Ectodermal cell (in vitro differentiated cells): ENCODE results near the gene PABPN1L.
"Not testable (repeated sequence)": the region's sequence is repeated elsewhere in the genome, so short reads cannot be mapped to it uniquely, and the experiment has no call there.

Source experiments
- H3K27ac ChIP-seq: 2 replicates; pipeline ENCODE4 v1.7.0; 2013; ENCODE audit warnings: mild to moderate bottlenecking, low read depth, low read length; ENCODE audit not compliant: insufficient read depth, poor library complexity, severe bottlenecking
- H3K27me3 ChIP-seq: 2 replicates; pipeline ENCODE4 v1.7.0; 2013; ENCODE audit warnings: mild to moderate bottlenecking, low read length; ENCODE audit not compliant: insufficient read depth, control insufficient read depth, poor library complexity, severe bottlenecking
- H3K36me3 ChIP-seq: one replicate; pipeline ENCODE4 v1.7.0; 2013; ENCODE audit warnings: low read length; ENCODE audit not compliant: control insufficient read depth, insufficient read depth
- H3K4me1 ChIP-seq: one replicate; pipeline ENCODE4 v1.7.0; 2013; ENCODE audit warnings: low read length; ENCODE audit not compliant: control insufficient read depth, insufficient read depth
- H3K4me3 ChIP-seq: 2 replicates; pipeline ENCODE4 v1.7.0; 2013; ENCODE audit warnings: low read depth, low read length, control low read depth; ENCODE audit not compliant: insufficient read depth
- H3K9me3 ChIP-seq: 2 replicates; pipeline ENCODE4 v1.7.0; 2013; ENCODE audit warnings: mild to moderate bottlenecking, low read length, moderate library complexity; ENCODE audit not compliant: control insufficient read depth
- WGBS, 2 experiments: methylation state at CpG; one replicate each; pipeline ENCODE4 v1.1.7; 2013; ENCODE audit warnings: missing lambda C conversion rate in 2 of 2; 5-methylcytosine and 5-hydroxymethylcytosine counted together

PABPN1L gene

DNA sequence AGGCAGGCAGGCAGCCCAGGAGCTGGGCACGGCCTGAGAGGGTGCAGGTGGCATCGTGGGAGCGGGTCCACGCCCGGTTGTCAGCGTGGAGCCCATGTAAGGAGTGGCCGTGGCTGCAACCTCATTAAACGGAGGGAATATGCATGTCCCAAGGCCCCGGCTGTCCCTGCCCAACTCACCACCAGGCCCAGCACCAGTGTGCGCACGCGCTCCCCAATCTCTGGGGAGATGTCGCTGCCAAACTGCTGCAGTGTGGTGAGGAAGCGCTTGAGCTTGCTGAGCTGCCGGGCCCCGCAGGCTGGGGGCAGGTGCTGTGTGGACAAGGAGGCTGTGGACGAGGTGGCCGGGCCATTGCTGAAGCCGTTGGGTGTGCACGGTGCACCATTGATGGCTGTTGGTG lies 25.6 kb upstream of the PABPN1L start:
- Histone ChIP-seq H3K27ac (no peak overlapping the region), H3K27me3 (no peaks in the 10 kb centered on the region), H3K4me1 (no peaks in the 10 kb centered on the region), H3K9me3 (no peaks in the 10 kb centered on the region), H3K4me3 (no peak overlapping the region), H3K36me3 (no peaks in the 10 kb centered on the region)
- WGBS, 2 experiments, result 93% methylated on average over 20 of the region's 20 CpGs

- 85 to 88% methylated on average over 16 of the region's 16 CpGs for WGBS, 2 experiments
- H3K4me3 ChIP-seq, result no peak overlapping the region
These were observed 24.6 kb upstream of the PABPN1L start for GRCh38 chr16:88891083-88891482.

DNA sequence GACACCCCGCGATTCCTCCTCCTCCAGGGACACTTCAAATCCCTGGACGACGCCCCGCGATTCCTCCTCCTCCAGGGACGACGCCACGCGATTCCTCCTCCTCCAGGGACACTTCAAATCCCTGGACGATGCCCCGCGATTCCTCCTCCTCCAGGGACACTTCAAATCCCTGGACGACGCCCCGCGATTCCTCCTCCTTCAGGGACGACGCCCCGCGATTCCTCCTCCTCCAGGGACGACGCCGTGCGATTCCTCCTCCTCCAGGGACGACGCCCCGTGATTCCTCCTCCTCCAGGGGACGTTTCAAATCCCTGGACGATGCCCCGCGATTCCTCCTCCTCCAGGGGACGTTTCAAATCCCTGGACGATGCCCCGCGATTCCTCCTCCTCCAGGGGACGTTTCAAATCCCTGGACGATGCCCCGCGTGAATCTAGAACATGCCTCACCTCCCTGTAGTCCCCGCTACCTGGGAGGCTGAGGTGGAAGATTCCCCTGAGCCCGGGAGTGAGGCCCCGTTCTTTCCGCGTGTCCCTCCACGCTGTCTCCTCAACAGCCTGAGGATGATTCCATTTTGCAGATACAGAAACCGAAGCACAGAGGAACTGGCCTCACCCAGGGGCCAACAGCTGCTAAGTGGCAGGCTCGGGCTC lies 23.4 kb upstream of the PABPN1L start:
- not testable (repeated sequence) for H3K36me3 ChIP-seq, H3K4me3 ChIP-seq, H3K9me3 ChIP-seq, H3K27ac ChIP-seq, H3K4me1 ChIP-seq, H3K27me3 ChIP-seq
- WGBS, 2 experiments, result 91 to 92% methylated on average over 48 of the region's 48 CpGs

More at GRCh38 chr16:88891083-88891482, 24.6 kb upstream of the PABPN1L start:
- Histone ChIP-seq H3K36me3 (no peaks in the 10 kb centered on the region), H3K9me3 (no peaks in the 10 kb centered on the region), H3K4me1 (no peaks in the 10 kb centered on the region), H3K27me3 (no peaks in the 10 kb centered on the region), H3K27ac (no peak overlapping the region)

- H3K4me3 ChIP-seq, result no peak overlapping the region
- no peaks in the 10 kb centered on the region for H3K36me3 ChIP-seq
- H3K9me3 ChIP-seq, result no peaks in the 10 kb centered on the region
- H3K27me3 ChIP-seq, result no peaks in the 10 kb centered on the region
- H3K4me1 ChIP-seq, result no peaks in the 10 kb centered on the region
- WGBS, 2 experiments, result 86 to 90% methylated on average over 26 to 29 of the region's 30 CpGs
- H3K27ac ChIP-seq, result no peak overlapping the region
These were observed 22.3 kb upstream of the PABPN1L start for GRCh38 chr16:88888461-88889387.

GRCh38 chr16:88888057-88888456 lies 21.6 kb upstream of the PABPN1L start:
- no peaks in the 10 kb centered on the region for H3K4me1 ChIP-seq
- no peak overlapping the region for H3K4me3 ChIP-seq
- WGBS, 2 experiments, result 93% methylated on average over 13 of the region's 14 CpGs
- no peaks in the 10 kb centered on the region for H3K9me3 ChIP-seq
- H3K36me3 ChIP-seq, result no peaks in the 10 kb centered on the region
- no peak overlapping the region for H3K27ac ChIP-seq
- H3K27me3 ChIP-seq, result no peaks in the 10 kb centered on the region

- H3K36me3 ChIP-seq, result no peaks in the 10 kb centered on the region
- H3K9me3 ChIP-seq, result no peaks in the 10 kb centered on the region
- H3K4me1 ChIP-seq, result no peaks in the 10 kb centered on the region
- H3K27me3 ChIP-seq, result no peaks in the 10 kb centered on the region
- H3K27ac ChIP-seq, result no peak overlapping the region
- no peak overlapping the region for H3K4me3 ChIP-seq
- WGBS, 2 experiments, result 89 to 91% methylated on average over 39 of the region's 39 CpGs
These were observed 20.5 kb upstream of the PABPN1L start for GRCh38 chr16:88886845-88887521.

GRCh38 chr16:88886420-88886844 lies 20.0 kb upstream of the PABPN1L start:
- no peaks in the 10 kb centered on the region for H3K9me3 ChIP-seq
- no peak overlapping the region for H3K4me3 ChIP-seq
- no peaks in the 10 kb centered on the region for H3K27me3 ChIP-seq
- no peaks in the 10 kb centered on the region for H3K36me3 ChIP-seq
- 93% methylated on average over 15 of the region's 15 CpGs for WGBS, 2 experiments
- H3K27ac ChIP-seq, result no peak overlapping the region
- H3K4me1 ChIP-seq, result no peaks in the 10 kb centered on the region

- Histone ChIP-seq H3K9me3 (no peaks in the 10 kb centered on the region), H3K4me1 (peaks cover 5% of the 10 kb centered on the region), H3K27me3 (no peaks in the 10 kb centered on the region), H3K36me3 (no peaks in the 10 kb centered on the region), H3K27ac (no peak overlapping the region), H3K4me3 (no peak overlapping the region)
- 92 to 93% methylated on average over 28 of the region's 28 CpGs for WGBS, 2 experiments
These were observed 19.3 kb upstream of the PABPN1L start for GRCh38 chr16:88885693-88886280.

DNA sequence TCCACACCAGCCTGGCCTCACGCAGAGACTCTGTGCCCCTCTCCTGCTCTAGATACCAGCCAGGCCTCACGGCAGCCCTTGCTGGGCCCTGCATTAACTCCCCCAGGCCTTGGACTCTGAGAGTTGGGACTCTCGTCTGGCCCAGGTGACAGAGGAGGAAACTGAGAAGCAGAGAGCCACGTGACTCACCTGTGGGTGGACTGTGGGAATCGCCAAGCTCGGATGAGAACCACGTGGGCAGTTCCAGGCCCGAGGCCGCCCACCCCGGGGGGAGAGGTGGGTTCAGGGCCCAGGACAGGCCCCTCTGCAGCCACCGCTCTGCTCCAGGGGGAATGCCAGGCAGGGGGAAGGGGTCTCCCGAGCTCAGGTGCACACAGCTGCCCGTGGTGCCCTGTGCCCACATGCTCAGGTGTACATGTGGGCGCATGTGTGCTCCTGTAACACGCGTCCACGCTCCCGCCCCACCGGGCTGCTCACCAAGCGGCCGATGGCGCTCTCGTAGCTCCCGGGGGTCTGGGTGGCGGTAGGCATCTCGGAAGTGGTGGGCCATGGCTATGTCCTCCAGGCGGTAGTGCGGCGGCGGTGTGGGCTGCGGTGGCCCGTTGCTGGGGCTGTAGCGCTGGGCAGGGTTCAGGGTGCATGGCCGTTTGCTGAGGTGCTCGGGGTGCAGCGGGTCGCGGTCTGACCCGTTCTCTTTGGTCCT lies 18.3 kb upstream of the PABPN1L start:
- Histone ChIP-seq H3K4me3 (no peak overlapping the region), H3K27ac (no peak overlapping the region), H3K36me3 (no peaks in the 10 kb centered on the region), H3K27me3 (no peaks in the 10 kb centered on the region), H3K9me3 (no peaks in the 10 kb centered on the region), H3K4me1 (peaks cover 10% of the 10 kb centered on the region)
- 95% methylated on average over 39 of the region's 39 CpGs for WGBS, 2 experiments
